ENCODE data around the gene SCCPDH. TPM values are rescaled to one million over a fixed set of nuclear protein-coding genes. Genes with fewer than 3 reads are reported as not detected.

SCCPDH gene
- total and polyA plus RNA-seq, 2 donors (not counting 3 experiments of a cell fraction or from before 2014, with no cell fraction given) = 24.4 to 37.5 TPM

GRCh38 chr1:246678816-246679793 lies 45.1 kb upstream of the SCCPDH start:
- DNase-seq (ENCODE audit: low read depth, low spot score) (no peak), FAIRE-seq (no peak)
- ChIA-PET CTCF (interaction anchor here (3.2 kb wide), 1 partner anchor 10 kb away, joined by 18 read pairs; no protein-coding TSS in a partner anchor), POLR2A (interaction anchor here (0.7 kb wide), 1 partner anchor 103 kb away, joined by 3 read pairs; no protein-coding TSS in a partner anchor)
- Histone ChIP-seq H3K36me3 (ENCODE audit: control insufficient read depth in 2 of 2, extremely low read depth in 1 of 2, insufficient read depth in 2 of 2, low read length in 2 of 2) (no peaks in the 10 kb centered on the region), H3K4me1 (ENCODE audit: control insufficient read depth, extremely low read depth, insufficient read depth, low read length) (peaks cover 4% of the 10 kb centered on the region), H3K9me3 (replicated peaks; ENCODE audit: control insufficient read depth, insufficient read depth, low read length) (no peaks in the 10 kb centered on the region), H3K27ac (ENCODE audit: insufficient read depth, low read depth, low read length) (no peak overlapping the region), H3K4me3 (replicated peaks in 1 of 3; ENCODE audit: insufficient read depth in 1 of 3, low read depth in 1 of 3, low read length in 3 of 3) (no peak overlapping the region), H3K9me1 (replicated peaks; ENCODE audit: control insufficient read depth, extremely low read depth, insufficient read depth, low read length) (no peaks in the 10 kb centered on the region), H2AFZ (ENCODE audit: low read depth, low read length) (no peak overlapping the region), H3K4me2 (ENCODE audit: insufficient read depth, low read length) (no peak overlapping the region), H3K79me2 (ENCODE audit: control insufficient read depth, insufficient read depth, low read length) (no peaks in the 10 kb centered on the region), H4K20me1 (replicated peaks; ENCODE audit: control insufficient read depth, extremely low read depth, insufficient read depth, low read length) (no peaks in the 10 kb centered on the region), H3K27me3 (ENCODE audit: control insufficient read depth in 2 of 2, insufficient read depth in 2 of 2, low read length in 2 of 2) (no peaks in the 10 kb centered on the region), H3K9ac (replicated peaks; ENCODE audit: extremely low read depth, insufficient read depth, low read length) (no peak overlapping the region)
- BruUV-seq (replicated peaks) = no TSS peak
- TF ChIP-seq JUN (IDR thresholded peaks at IDR 0.05; ENCODE audit: borderline replicate concordance, insufficient read depth, insufficient read length, low read depth) (no peak), POLR2AphosphoS5 (IDR thresholded peaks at IDR 0.05; ENCODE audit: insufficient read depth, low read depth, low read length) (no peak), POLR2A (IDR thresholded peaks at IDR 0.05; ENCODE audit: low read depth, low read length) (no peak), EZH2 (IDR thresholded peaks at IDR 0.05; ENCODE audit: borderline replicate concordance, low read depth, low read length, severe bottlenecking) (no peak), GATA2 (IDR thresholded peaks at IDR 0.05; ENCODE audit: insufficient read depth, insufficient read length, low read depth, low read length) (no peak), MYC (IDR thresholded peaks at IDR 0.05; ENCODE audit: low read depth, low read length) (no peak), FOS (IDR thresholded peaks at IDR 0.05; ENCODE audit: borderline replicate concordance, insufficient read depth, low read length) (no peak), MAX (IDR thresholded peaks at IDR 0.05; ENCODE audit: insufficient read depth, insufficient read length) (no peak)
- TF ChIP-seq, protein P1, sequence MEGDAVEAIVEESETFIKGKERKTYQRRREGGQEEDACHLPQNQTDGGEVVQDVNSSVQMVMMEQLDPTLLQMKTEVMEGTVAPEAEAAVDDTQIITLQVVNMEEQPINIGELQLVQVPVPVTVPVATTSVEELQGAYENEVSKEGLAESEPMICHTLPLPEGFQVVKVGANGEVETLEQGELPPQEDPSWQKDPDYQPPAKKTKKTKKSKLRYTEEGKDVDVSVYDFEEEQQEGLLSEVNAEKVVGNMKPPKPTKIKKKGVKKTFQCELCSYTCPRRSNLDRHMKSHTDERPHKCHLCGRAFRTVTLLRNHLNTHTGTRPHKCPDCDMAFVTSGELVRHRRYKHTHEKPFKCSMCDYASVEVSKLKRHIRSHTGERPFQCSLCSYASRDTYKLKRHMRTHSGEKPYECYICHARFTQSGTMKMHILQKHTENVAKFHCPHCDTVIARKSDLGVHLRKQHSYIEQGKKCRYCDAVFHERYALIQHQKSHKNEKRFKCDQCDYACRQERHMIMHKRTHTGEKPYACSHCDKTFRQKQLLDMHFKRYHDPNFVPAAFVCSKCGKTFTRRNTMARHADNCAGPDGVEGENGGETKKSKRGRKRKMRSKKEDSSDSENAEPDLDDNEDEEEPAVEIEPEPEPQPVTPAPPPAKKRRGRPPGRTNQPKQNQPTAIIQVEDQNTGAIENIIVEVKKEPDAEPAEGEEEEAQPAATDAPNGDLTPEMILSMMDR (IDR thresholded peaks at IDR 0.05; ENCODE audit: extremely low read depth in 1 of 2, insufficient read depth in 1 of 2, low read depth in 1 of 2, low read length in 2 of 2) = no peak
- intact Hi-C loops (cut with micrococcal nuclease) = no loop called here
- dilution Hi-C loops (cut with MboI; ENCODE audit: extremely low pct_ligation_motif_present, low sequenced_read_pairs) = no loop called here
